ENCODE data around the gene NKD1.
"Not testable (repeated sequence)": the region's sequence is repeated elsewhere in the genome, so short reads cannot be mapped to it uniquely, and the experiment has no call there.

The NKD1 gene

DNA sequence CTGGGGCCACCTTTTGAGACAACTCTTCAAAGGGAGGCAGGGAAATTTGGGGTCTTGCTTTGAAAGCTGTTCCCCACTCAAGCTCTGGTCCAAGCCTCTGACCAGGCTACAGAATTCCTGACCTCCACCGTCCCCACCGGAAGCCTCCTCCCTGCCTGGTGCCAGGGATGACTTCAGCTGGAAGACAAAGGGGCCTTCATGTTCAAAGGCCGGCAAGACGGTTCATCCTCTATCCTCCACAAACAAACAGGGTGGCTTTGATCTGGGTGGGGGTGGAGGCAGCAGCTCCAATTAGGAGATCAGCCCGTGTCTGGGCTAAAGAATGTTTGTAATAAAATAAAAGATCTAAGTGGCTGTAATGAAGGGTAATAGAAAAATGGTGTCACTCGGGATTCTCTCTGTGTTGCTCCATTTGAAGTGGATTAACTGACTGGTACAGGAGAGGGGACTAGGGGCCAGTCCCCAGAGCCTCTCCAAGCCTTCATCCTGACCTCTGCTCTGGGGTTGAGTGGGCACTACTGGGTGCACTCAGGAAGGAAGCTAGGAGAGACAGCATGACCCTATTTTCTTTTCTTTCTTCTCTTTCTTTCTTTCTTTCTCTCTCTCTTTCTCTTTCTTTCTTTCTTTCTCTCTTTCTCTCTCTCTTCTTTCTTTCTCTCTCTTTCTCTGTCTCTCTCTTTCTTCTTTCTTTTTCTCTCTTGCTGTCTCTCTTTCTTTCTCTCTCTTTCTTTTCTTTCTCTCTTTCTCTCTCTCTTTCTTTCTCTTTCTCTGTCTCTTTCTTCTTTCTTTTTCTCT, 27.5 kb upstream of the NKD1 start:
- no peak for DNase-seq

- DNase-seq = no peak
These were observed 26.8 kb upstream of the NKD1 start for GRCh38 chr16:50521246-50521900.

DNA sequence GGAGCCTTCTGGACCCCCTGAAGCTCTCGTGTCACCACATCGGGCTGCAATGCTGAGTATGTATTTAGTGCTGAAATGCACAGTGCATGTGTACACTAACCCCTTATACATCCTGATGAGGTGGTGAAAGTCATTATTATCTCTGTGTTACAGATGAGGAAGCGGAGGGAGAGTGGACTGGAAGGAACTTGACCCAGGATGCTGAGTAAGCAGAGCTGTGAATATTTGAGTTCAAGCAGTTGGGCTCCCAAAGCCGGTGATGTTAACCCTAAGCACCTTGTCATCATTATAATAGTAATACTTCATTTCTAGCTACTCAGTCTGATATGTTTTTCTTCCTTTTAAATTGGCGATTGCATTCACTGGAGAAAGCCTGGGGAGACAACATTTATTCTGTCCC, 25.9 kb upstream of the NKD1 start:
- DNase-seq = no peak

GRCh38 chr16:50523710-50524109, 24.5 kb upstream of the NKD1 start:
- DNase-seq = no peak

GRCh38 chr16:50525262-50525661, 22.9 kb upstream of the NKD1 start:
- DNase-seq = no peak

DNA sequence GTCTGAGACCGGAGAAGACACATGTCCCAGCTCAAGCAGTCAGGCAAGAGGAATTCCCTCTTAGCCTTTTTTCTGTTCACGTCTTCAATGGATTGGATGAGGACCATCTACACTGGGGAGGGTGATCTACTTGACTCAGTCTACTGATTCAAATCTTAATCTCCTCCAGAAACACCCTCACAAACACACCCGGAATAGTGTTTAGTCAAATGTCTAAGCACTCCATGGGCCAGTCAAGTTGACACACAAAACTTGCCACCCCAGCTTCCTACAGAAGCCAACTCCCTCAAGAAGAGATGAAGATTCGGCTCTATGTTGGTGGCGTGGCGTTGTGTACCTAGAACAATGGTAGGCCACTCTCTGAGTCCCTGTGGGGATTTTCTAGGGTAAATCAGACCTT, 22.5 kb upstream of the NKD1 start:
- DNase-seq = no peak

DNA sequence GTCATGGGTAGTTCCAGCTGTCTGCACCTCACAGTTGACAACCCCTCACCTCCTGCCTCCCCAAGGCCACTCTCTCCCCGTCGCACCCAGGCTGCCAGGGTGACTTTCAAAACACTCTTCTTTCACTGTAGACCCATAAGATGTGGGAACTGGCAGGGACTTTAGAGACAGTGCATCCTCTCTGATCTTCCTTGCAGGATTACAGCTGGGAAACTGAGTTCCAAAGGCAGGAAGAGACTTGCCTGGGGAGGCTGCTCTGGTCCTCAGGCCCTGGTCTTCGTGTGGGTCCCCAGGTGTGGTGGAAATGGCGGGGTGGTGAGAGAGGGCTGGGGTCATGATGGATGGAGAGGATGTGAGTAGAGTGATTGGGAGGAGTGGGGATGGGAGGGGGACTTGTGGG, 21.9 kb upstream of the NKD1 start:
- DNase-seq = no peak

GRCh38 chr16:50526796-50527195, 21.4 kb upstream of the NKD1 start:
- no peak for DNase-seq

GRCh38 chr16:50528820-50529219, 19.4 kb upstream of the NKD1 start:
- no peak for DNase-seq

DNA sequence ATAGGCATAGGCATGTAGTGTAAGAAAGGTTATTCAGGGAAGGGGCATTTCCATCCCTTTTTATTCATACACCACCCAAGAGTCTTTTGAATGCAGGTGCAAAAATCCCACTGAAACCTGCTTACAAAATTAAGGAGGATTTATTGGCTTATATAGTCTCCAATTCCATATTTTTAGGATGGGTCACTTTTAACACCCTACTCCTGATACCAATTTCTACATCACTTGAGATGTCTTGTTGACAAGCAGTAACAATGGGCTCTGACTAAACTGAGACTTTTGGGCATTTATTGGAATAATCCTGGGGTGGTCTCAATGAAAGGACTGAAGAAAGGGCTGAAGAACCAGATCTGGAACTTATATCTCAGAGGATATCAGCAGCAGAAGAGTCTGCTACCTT, 18.9 kb upstream of the NKD1 start:
- no peak for DNase-seq

DNA sequence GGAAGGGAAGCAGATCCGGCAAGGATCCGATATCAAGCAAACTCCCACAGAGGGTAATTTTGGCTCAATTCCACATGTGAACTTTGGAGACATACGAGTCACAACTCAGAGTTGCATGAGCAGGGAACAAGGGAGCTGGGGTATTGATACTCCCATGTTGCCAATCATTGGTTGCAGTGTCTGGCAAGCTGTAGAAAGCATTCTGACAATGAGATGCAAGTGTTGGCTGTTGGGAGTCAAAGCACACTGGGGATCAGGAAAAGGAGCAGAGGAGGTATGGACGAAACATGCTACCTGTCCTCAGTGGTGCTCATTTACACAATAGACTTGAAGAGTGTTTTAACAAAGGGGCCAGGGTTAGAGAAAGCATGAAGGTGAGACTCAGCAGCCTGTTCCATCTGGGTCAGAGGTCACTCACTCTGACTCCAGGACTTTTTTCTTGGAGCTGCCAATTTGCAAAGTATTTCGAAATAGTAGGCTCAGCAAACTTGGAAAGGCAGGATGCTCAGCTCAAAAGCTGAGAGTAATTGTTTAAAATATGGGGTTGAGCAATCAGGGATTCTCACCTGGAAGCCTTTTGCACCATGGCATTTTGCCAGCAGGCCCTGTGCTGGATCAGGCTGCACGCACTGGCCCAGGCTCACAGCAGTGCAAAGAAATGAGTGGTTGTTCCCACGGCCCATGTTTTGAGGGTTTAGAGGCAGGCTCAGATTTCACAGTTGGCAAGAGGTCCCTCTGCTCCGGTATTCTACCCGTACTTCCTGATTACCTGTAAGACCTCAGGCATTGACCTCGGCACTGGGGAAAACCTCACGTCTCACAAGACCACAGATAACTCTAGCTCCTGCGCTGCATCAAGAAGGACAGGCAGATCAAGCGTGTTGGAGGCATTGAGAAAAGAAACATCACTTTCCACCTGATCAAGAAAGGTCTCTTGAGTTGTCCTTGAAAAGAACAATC, 17.6 kb upstream of the NKD1 start:
- DNase-seq = no peak

GRCh38 chr16:50531359-50531758, 16.8 kb upstream of the NKD1 start:
- no peak for DNase-seq

- DNase-seq = no peak
These were observed 16.3 kb upstream of the NKD1 start for GRCh38 chr16:50531901-50532300.

- no peak for DNase-seq
These were observed 15.6 kb upstream of the NKD1 start for GRCh38 chr16:50532576-50532975.

- DNase-seq = no peak
These were observed 14.9 kb upstream of the NKD1 start for GRCh38 chr16:50533317-50533716.

GRCh38 chr16:50534091-50534490, 14.1 kb upstream of the NKD1 start:
- DNase-seq = no peak

GRCh38 chr16:50534556-50534955, 13.6 kb upstream of the NKD1 start:
- DNase-seq = no peak

DNA sequence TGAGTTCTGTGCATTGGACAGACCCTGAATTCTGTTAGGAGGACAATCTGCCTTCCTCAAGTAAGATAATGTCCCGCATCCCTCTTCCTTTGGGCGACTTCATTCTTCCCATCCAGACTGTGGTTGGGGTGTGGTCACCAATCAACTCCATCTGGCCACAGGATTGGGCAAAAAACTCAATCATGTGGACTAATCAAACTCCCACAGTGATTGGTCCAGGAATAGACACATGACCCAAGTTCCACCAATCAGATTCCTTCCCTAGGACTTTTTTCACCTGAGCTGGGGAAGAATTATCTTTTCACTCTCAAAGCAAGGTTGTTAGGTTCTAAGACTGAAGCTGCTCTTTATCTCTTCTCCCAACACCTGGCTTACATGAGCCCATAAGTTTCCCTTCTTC, 13.2 kb upstream of the NKD1 start:
- DNase-seq = no peak

DNA sequence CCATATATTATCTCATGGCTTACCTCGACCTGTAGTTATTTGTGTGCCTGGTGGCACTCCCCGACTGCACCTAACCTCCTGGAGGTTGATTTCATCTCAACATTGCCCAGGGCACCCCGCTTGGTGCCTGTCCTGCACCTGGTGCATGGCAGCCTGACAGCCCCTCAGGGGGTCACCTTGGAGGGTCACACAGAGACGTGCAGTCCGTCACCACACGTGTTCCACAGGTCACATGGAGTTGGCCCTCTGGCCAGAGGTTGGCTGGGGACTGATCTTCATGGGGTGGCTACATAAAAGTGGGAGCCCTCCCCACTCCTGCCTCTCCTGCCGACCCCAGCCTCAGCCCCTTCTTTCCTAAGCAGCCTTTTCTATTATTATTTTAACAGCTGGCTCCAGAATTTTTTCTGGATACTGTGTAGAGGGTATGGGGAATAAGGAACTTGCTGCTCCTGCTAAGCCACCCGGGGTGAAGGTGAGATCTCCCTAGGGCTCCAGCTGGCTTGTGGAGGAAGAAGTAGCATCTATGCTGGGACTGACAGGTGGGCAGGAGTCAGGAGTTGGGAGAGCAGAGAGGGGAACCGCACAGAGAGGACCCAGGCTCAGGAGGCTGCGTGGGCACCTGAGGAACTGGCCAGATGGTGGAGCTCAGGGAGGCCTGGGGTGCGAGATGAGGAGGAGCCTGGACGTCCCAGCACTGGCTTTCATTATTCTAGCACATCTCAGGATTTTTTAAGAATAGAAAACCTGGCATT, 12.5 kb upstream of the NKD1 start:
- no peak for DNase-seq

DNA sequence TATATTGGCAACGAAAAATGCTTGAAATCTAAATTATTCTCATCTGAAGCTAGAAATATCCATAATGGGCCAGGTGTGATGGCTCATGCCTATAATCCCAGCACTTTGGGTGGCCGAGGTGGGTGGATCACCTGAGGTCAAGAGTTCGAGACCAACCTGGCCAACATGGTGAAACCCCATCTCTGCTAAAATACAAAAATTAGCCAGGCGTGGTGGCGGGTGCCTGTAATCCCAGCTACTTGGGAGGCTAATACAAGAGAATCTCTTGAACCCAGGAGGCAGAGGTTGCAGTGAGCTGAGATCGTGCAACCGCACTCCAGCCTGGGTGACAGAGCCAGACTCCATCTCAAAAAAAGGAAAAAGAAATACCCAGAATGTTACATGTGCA, 11.9 kb upstream of the NKD1 start:
- DNase-seq = not testable (repeated sequence)

DNA sequence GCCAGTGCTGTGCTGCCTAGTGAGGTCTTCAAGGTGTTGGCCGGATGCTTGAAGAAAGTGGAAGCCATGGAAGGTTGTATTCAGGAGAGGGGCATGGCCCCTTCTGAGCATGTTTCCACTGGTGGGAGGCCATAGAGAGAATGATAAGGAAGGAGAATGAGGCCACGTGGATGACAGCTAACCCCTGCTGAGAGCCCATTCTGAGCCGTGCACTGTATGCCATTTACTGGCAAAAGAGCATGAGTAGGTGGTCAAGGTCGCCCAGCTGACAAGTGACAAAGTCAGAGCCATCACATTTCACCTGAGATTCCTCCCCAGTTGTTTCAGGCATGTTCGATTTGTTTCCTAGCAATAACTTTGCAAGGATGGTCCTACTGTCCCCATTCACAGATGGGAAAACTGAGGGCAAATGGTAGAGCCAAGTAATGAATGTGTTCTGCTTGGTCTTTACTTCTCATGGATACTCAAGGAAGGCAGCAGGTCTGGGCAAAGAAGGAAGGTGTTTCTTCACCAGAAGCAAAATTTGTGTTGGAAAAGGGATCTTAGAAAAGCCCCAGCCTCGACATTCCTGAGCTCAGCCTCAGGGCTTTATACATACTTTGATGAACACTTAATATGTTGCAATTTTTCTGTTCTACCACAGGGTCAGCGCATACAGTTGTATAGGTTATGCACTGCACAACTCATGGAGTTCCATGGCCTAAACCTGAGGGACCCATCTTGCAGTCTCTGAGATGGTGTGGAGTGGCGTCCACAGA, 10.5 kb upstream of the NKD1 start:
- DNase-seq = no peak

DNA sequence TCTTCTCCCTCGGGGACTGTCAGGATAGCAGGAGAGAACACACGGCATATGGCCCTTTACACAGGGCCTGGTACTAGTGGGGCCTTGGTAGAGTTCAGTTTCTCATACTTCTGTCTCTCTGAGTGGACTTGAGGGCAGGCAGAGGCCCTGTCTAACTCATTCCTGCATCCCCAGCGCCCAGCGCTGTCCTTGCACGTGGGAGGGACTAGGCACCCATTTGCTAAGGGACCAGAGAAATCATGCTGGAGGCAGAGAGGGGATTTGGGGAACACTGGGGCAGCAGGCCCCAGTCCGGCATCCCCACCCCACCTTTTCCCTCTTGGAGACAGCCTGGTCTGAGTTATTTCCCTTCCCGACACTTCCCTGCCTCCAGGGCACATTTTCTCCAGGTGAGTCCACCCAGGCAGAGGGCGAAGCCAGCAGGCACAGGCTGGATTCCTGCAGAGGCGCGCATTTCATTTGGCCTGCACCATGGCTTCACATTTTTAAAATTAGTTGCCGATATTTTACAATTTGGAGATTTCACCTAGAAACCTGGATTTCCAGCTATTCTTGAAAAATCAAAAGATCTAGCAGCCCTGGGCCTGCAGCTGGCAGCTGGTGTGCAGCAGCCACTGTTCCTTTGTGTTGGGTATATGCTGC, 9.7 kb upstream of the NKD1 start:
- DNase-seq = no peak
